ENCODE measurements around the gene INTS13. TPM values are rescaled to one million over a fixed set of nuclear protein-coding genes. Genes with fewer than 3 reads are reported as not detected.
A peak's percentile ranks its signal among the peaks of the same experiment; 100 is the strongest.

Gene INTS13
- total RNA-seq, 2 experiments from 2014 or later, result 8.5 to 12.1 TPM

DNA sequence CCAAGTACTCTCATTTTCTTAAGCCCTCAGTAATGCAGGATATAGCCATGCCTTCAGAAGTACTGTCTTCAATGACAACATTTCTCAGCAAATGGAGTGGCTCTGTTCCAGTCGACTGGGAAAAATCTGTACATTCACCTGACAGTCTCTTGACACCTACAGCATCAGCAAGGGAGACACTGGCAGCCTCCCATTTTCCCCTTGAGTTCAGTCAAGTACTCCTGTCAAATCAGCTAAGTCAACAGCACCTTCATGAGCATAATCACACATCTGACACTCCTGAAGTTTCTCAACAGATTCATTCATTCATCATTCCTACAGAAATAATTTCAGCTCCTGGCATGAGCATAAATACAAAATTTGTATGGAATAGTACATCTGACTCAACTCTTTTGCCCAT lies 46.1 kb downstream of the INTS13 start:
- Mint-ChIP-seq H3K27ac (no peak overlapping the region), H3K27me3 (no peaks in the 10 kb centered on the region), H3K36me3 (ENCODE audit: low read depth) (no peaks in the 10 kb centered on the region), H3K9me3 (no peaks in the 10 kb centered on the region), H3K4me3 (no peak overlapping the region), H3K4me1 (ENCODE audit: low read depth) (no peaks in the 10 kb centered on the region)
- DNase-seq (no peak), ATAC-seq (ENCODE audit: poor library complexity) (no peak)
- TF ChIP-seq, protein P1, sequence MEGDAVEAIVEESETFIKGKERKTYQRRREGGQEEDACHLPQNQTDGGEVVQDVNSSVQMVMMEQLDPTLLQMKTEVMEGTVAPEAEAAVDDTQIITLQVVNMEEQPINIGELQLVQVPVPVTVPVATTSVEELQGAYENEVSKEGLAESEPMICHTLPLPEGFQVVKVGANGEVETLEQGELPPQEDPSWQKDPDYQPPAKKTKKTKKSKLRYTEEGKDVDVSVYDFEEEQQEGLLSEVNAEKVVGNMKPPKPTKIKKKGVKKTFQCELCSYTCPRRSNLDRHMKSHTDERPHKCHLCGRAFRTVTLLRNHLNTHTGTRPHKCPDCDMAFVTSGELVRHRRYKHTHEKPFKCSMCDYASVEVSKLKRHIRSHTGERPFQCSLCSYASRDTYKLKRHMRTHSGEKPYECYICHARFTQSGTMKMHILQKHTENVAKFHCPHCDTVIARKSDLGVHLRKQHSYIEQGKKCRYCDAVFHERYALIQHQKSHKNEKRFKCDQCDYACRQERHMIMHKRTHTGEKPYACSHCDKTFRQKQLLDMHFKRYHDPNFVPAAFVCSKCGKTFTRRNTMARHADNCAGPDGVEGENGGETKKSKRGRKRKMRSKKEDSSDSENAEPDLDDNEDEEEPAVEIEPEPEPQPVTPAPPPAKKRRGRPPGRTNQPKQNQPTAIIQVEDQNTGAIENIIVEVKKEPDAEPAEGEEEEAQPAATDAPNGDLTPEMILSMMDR (IDR thresholded peaks at IDR 0.05), result no peak
- Histone ChIP-seq H3K36me3 (ENCODE audit: insufficient read depth, low read length) (no peaks in the 10 kb centered on the region), H3K4me1 (ENCODE audit: insufficient read depth, low read length) (no peaks in the 10 kb centered on the region), H3K4me3 (ENCODE audit: low read length) (no peak overlapping the region), H3K27me3 (ENCODE audit: control insufficient read depth in 1 of 2, insufficient read depth in 2 of 2, low read length in 2 of 2) (no peaks in the 10 kb centered on the region), H3K9me3 (ENCODE audit: control insufficient read depth in 1 of 2, insufficient read depth in 1 of 2, low read length in 2 of 2) (no peaks in the 10 kb centered on the region), H3K27ac (ENCODE audit: low read depth in 1 of 2, low read length in 2 of 2) (no peak overlapping the region)
- intact Hi-C loops (cut with DNase I, micrococcal nuclease), result no loop called here
- CTCF ChIA-PET, result no interaction called here
- POLR2A ChIA-PET, result interaction anchor here (0.5 kb wide), 1 partner anchor 29 kb away, joined by 3 read pairs; no protein-coding TSS in a partner anchor

DNA sequence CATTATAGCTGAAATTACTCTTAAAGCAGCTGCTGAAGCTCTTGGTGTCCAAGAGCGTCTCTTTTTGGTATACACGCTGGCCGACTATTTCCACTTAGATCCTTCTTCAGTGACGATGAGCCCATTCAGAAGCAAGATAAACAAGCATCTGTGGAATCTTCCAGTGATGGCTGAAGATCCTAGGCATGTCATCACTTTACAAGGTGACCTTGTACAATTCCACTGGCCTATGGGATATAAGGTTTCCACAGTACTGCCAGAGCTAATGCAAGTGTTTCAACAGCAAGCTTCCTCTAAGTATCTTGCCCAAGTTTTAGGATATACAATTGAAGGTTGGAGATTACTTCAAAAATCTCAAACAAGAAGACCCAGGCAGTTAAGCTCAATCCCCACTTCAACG lies 47.0 kb downstream of the INTS13 start:
- Mint-ChIP-seq H3K4me3 (no peak overlapping the region), H3K27ac (no peak overlapping the region), H3K9me3 (no peaks in the 10 kb centered on the region), H3K4me1 (ENCODE audit: low read depth) (no peaks in the 10 kb centered on the region), H3K27me3 (no peaks in the 10 kb centered on the region), H3K36me3 (ENCODE audit: low read depth) (no peaks in the 10 kb centered on the region)
- DNase-seq (no peak), ATAC-seq (ENCODE audit: poor library complexity) (no peak)
- TF ChIP-seq, protein P1 (IDR thresholded peaks at IDR 0.05), result no peak
- Histone ChIP-seq H3K4me3 (ENCODE audit: low read length) (no peak overlapping the region), H3K27me3 (ENCODE audit: control insufficient read depth in 1 of 2, insufficient read depth in 2 of 2, low read length in 2 of 2) (no peaks in the 10 kb centered on the region), H3K36me3 (ENCODE audit: insufficient read depth, low read length) (no peaks in the 10 kb centered on the region), H3K9me3 (ENCODE audit: control insufficient read depth in 1 of 2, insufficient read depth in 1 of 2, low read length in 2 of 2) (no peaks in the 10 kb centered on the region), H3K27ac (ENCODE audit: low read depth in 1 of 2, low read length in 2 of 2) (no peak overlapping the region), H3K4me1 (ENCODE audit: insufficient read depth, low read length) (no peaks in the 10 kb centered on the region)
- intact Hi-C loops (cut with DNase I, micrococcal nuclease), result no loop called here
- ChIA-PET CTCF (interaction anchor here (1.0 kb wide), 1 partner anchor 58 kb away, joined by 3 read pairs; the partner anchor contains the start of gene ITPR2), POLR2A (interaction anchor here (0.5 to 1.1 kb wide), 2 partner anchors 28 to 123 kb away, joined by 3 read pairs; no protein-coding TSS in a partner anchor)

DNA sequence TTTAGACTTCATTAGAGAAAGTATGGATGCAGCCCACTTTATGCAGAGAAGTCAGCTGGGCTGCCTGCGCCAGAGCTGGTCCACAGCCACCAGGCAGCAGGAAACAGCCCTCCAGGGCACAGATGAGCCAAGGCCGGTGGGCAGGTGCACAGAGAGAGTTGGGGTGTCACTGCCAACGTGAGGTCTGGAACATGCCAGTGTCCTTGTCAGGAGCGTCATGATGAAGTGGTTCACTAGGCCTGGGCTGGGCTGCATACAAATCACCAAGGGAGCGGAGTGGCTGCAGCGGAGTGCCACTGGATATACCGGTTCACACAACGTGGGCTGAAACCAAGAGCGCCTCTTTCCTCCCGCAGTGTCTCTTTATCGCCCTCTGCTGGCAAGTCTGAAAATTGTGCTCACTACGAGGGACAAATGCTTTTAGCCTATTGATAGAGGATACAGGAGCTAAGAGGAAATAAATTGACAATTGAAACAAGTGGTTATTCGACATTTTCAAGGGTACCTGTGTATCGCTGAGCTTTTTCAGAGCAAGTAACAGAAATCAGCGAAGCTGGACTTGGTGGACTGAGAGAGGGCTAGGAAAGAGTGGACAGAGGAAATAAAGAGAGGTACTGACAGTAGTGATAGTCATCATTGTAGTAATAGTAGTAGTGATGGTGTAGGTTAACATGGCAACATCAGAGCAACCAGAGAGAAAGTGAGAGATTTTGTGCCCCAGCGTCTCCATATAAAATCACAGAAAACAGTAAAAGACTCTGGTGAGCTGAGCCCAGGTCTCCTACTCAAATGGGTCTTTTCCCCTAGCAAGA lies 52.8 kb downstream of the INTS13 start:
- ChIA-PET POLR2A (interaction anchor here (1.0 to 1.4 kb wide), 4 partner anchors 12 to 54 kb away, joined by 3 to 6 read pairs (median 4); partner anchors contain the start of gene ITPR2), CTCF (interaction anchor here (0.6 to 2.4 kb wide), 32 partner anchors 9 to 421 kb away, joined by 3 to 15 read pairs (median 4); partner anchors contain the start of genes ITPR2 and TM7SF3)
- intact Hi-C loops (cut with DNase I, micrococcal nuclease), result loop anchor here (1.0 to 10.0 kb wide), 4 partner anchors 32 to 790 kb away; no protein-coding TSS in a partner anchor
- H3K9me3 Mint-ChIP-seq, result no peaks in the 10 kb centered on the region
- Histone ChIP-seq H3K4me1 (ENCODE audit: insufficient read depth, low read length) (peaks cover 9% of the 10 kb centered on the region), H3K36me3 (ENCODE audit: insufficient read depth, low read length) (no peaks in the 10 kb centered on the region), H3K27ac (ENCODE audit: low read depth in 1 of 2, low read length in 2 of 2) (no peak overlapping the region), H3K9me3 (ENCODE audit: control insufficient read depth in 1 of 2, insufficient read depth in 1 of 2, low read length in 2 of 2) (no peaks in the 10 kb centered on the region), H3K4me3 (ENCODE audit: low read length) (peak overlapping the region; percentile 19), H3K27me3 (ENCODE audit: control insufficient read depth in 1 of 2, insufficient read depth in 2 of 2, low read length in 2 of 2) (no peaks in the 10 kb centered on the region)
- TF ChIP-seq, protein P1 (IDR thresholded peaks at IDR 0.05), result peak; percentile 96
- no peak overlapping the region for H3K27ac Mint-ChIP-seq
- no peaks in the 10 kb centered on the region for H3K36me3 Mint-ChIP-seq (ENCODE audit: low read depth)
- DNase-seq (peak; percentile 68 to 91 (median 78)), ATAC-seq (ENCODE audit: poor library complexity) (peak; percentile 100)
- H3K27me3 Mint-ChIP-seq, result peaks cover 9% of the 10 kb centered on the region
- peak overlapping the region; percentile 36 for H3K4me3 Mint-ChIP-seq
- peaks cover 7% of the 10 kb centered on the region for H3K4me1 Mint-ChIP-seq (ENCODE audit: low read depth)

Data from CD4-positive, alpha-beta T cell (primary cell).